ENCODE data around the gene BRAF.
"Not testable (repeated sequence)": the region's sequence is repeated elsewhere in the genome, so short reads cannot be mapped to it uniquely, and the experiment has no call there.

DNA sequence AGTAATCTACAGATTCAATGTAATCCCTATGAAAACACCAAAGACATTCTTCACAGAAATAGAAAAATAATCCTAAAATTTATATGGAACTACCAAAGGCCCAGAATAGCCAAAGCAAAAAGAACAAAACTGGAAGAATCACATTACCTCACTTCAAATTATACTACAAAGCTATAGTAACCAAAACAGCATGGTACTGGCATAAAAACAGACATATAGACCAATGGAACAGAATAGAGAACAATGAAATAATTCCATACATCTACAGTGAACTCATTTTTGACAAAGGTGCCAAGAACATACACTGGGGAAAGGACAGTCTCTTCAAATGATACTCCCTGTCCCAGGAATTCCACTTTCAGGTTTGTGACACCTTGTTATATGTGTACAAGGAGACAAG, 107.3 kb downstream of the BRAF start:
- not testable (repeated sequence) for TF ChIP-seq POLR2A (IDR thresholded peaks at IDR 0.05; ENCODE audit: extremely low read depth, insufficient read length); MYC (IDR thresholded peaks at IDR 0.05; ENCODE audit: low read depth, low read length)
- TF ChIP-seq, protein P1, sequence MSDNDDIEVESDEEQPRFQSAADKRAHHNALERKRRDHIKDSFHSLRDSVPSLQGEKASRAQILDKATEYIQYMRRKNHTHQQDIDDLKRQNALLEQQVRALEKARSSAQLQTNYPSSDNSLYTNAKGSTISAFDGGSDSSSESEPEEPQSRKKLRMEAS (IDR thresholded peaks at IDR 0.05; ENCODE audit: low read depth, low read length): not testable (repeated sequence)
- TF ChIP-seq, protein P2, sequence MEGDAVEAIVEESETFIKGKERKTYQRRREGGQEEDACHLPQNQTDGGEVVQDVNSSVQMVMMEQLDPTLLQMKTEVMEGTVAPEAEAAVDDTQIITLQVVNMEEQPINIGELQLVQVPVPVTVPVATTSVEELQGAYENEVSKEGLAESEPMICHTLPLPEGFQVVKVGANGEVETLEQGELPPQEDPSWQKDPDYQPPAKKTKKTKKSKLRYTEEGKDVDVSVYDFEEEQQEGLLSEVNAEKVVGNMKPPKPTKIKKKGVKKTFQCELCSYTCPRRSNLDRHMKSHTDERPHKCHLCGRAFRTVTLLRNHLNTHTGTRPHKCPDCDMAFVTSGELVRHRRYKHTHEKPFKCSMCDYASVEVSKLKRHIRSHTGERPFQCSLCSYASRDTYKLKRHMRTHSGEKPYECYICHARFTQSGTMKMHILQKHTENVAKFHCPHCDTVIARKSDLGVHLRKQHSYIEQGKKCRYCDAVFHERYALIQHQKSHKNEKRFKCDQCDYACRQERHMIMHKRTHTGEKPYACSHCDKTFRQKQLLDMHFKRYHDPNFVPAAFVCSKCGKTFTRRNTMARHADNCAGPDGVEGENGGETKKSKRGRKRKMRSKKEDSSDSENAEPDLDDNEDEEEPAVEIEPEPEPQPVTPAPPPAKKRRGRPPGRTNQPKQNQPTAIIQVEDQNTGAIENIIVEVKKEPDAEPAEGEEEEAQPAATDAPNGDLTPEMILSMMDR (IDR thresholded peaks at IDR 0.05; ENCODE audit: low read depth, low read length): not testable (repeated sequence)
